HG03521 (cell line): ENCODE data around the gene TMEM101.
"Not testable (repeated sequence)": the region's sequence is repeated elsewhere in the genome, so short reads cannot be mapped to it uniquely, and the experiment has no call there.

Experiments used
- ATAC-seq: cut with Tn5 transposase; IDR thresholded peaks from one replicate; pipeline ENCODE4 v1.9.1; 2021; ENCODE audit warnings: mild to moderate bottlenecking, moderate library complexity; ENCODE audit not compliant: unreplicated experiment

The TMEM101 gene

GRCh38 chr17:44000871-44001460 is 13.8 kb downstream of the TMEM101 start:
- no peak for ATAC-seq

GRCh38 chr17:44000141-44000860 is 14.5 kb downstream of the TMEM101 start:
- ATAC-seq, result no peak

- no peak for ATAC-seq
These were observed 15.7 kb downstream of the TMEM101 start for GRCh38 chr17:43999024-43999423.

- ATAC-seq, result no peak
These were observed 16.2 kb downstream of the TMEM101 start for GRCh38 chr17:43998552-43998951.

- not testable (repeated sequence) for ATAC-seq
These were observed 17.6 kb downstream of the TMEM101 start for GRCh38 chr17:43997180-43997579.

GRCh38 chr17:43995150-43995471 is 19.7 kb downstream of the TMEM101 start:
- no peak for ATAC-seq

- no peak for ATAC-seq
These were observed 20.3 kb downstream of the TMEM101 start for GRCh38 chr17:43994272-43995149.

- ATAC-seq, result no peak
These were observed 22.1 kb downstream of the TMEM101 start for GRCh38 chr17:43992641-43993040.

GRCh38 chr17:43988301-43988700 is 26.5 kb downstream of the TMEM101 start:
- ATAC-seq, result no peak

GRCh38 chr17:43987131-43988021 is 27.4 kb downstream of the TMEM101 start:
- no peak for ATAC-seq

- no peak for ATAC-seq
These were observed 28.4 kb downstream of the TMEM101 start for GRCh38 chr17:43986225-43986981.

- no peak for ATAC-seq
These were observed 30.2 kb downstream of the TMEM101 start for GRCh38 chr17:43984521-43984920.

- ATAC-seq, result no peak
These were observed 31.0 kb downstream of the TMEM101 start for GRCh38 chr17:43983515-43984411.

- no peak for ATAC-seq
These were observed 31.6 kb downstream of the TMEM101 start for GRCh38 chr17:43983196-43983514.

GRCh38 chr17:43982171-43982570 is 32.6 kb downstream of the TMEM101 start:
- ATAC-seq, result no peak

- no peak for ATAC-seq
These were observed 35.1 kb downstream of the TMEM101 start for GRCh38 chr17:43979671-43980070.

GRCh38 chr17:43979011-43979410 is 35.8 kb downstream of the TMEM101 start:
- no peak for ATAC-seq

GRCh38 chr17:43978078-43978477 is 36.7 kb downstream of the TMEM101 start:
- ATAC-seq, result no peak
